HT1080 (cell line): ENCODE data around the gene DYRK1A. TPM values are rescaled to one million over a fixed set of nuclear protein-coding genes. Genes with fewer than 3 reads are reported as not detected.

Experiments
- DNase-seq: peaks from one replicate; pipeline ENCODE4 v3.0.0-alpha.2; 2015; ENCODE audit warnings: low read depth
- total RNA-seq: library from RNA; depleted of rRNA; stranded (reverse); fragments of >200 nt; shearing (Covaris generic); gene quantifications from 2 replicates; pipeline ENCODE4 v1.2.3, GENCODE V29; 2014

Gene DYRK1A
- total RNA-seq, 1 experiment from 2014 or later: 31.5 TPM

GRCh38 chr21:37449302-37449937 is 82.8 kb downstream of the DYRK1A start:
- no peak for DNase-seq

GRCh38 chr21:37450445-37450941 is 83.9 kb downstream of the DYRK1A start:
- peak; percentile 59 for DNase-seq

GRCh38 chr21:37451446-37451845 is 84.9 kb downstream of the DYRK1A start:
- DNase-seq: no peak

GRCh38 chr21:37452227-37452626 is 85.7 kb downstream of the DYRK1A start:
- DNase-seq: peak; percentile 73

GRCh38 chr21:37453350-37453749 is 86.8 kb downstream of the DYRK1A start:
- no peak for DNase-seq

- DNase-seq: no peak
These were observed 88.4 kb downstream of the DYRK1A start for GRCh38 chr21:37454869-37455503.

GRCh38 chr21:37455504-37455911 is 88.9 kb downstream of the DYRK1A start:
- DNase-seq: no peak

GRCh38 chr21:37458669-37459276 is 92.2 kb downstream of the DYRK1A start:
- no peak for DNase-seq

- peak; percentile 25 for DNase-seq
These were observed 93.0 kb downstream of the DYRK1A start for GRCh38 chr21:37459575-37459974.

- no peak for DNase-seq
These were observed 93.6 kb downstream of the DYRK1A start for GRCh38 chr21:37460196-37460595.

GRCh38 chr21:37461479-37461878 is 94.9 kb downstream of the DYRK1A start:
- DNase-seq: no peak

- DNase-seq: no peak
These were observed 95.7 kb downstream of the DYRK1A start for GRCh38 chr21:37462087-37462861.

GRCh38 chr21:37463083-37463801 is 96.7 kb downstream of the DYRK1A start:
- peak; percentile 54 for DNase-seq

- DNase-seq: no peak
These were observed 100.5 kb downstream of the DYRK1A start for GRCh38 chr21:37467082-37467481.

GRCh38 chr21:37468909-37469308 is 102.3 kb downstream of the DYRK1A start:
- DNase-seq: no peak

GRCh38 chr21:37469441-37469840 is 102.9 kb downstream of the DYRK1A start:
- DNase-seq: no peak

- DNase-seq: no peak
These were observed 106.0 kb downstream of the DYRK1A start for GRCh38 chr21:37472581-37472980.

GRCh38 chr21:37473491-37473890 is 106.9 kb downstream of the DYRK1A start:
- DNase-seq: no peak

GRCh38 chr21:37474342-37474741 is 107.8 kb downstream of the DYRK1A start:
- DNase-seq: no peak

- DNase-seq: no peak
These were observed 108.8 kb downstream of the DYRK1A start for GRCh38 chr21:37475186-37475868.

GRCh38 chr21:37478794-37479193 is 112.2 kb downstream of the DYRK1A start:
- DNase-seq: no peak
